WTC11 (cell line): ENCODE data around the gene PSKH1. TPM values are rescaled to one million over a fixed set of nuclear protein-coding genes. Genes with fewer than 3 reads are reported as not detected.

Experiments
- ATAC-seq: fragments of 200-7000 bp; cut with Tn5 transposase; 2 replicates; pipeline ENCODE4 v1.10.0; 2021; ENCODE audit warnings: mild to moderate bottlenecking, moderate library complexity
- CTCF ChIA-PET: fragments of 300-600 bp; sonication (Branson Sonifier 250); formaldehyde crosslinking; loops from one replicate; lab custom pipeline; 2021; ENCODE audit warnings: antibody characterized with exemption; lab: Charles Lee
- POLR2A ChIA-PET: fragments of 350-600 bp; sonication (Branson Sonifier 250); formaldehyde crosslinking; loops from one replicate; lab custom pipeline; 2021; ENCODE audit warnings: antibody characterized with exemption; lab: Charles Lee
- DNase-seq: peaks from one replicate; pipeline ENCODE4 v3.0.0; 2021; ENCODE audit warnings: low spot score
- H3K27ac Mint-ChIP-seq: 2 replicates; pipeline ENCODE4 v1.8.0; 2021; ENCODE audit warnings: mixed read lengths
- H3K27me3 Mint-ChIP-seq: 2 replicates; pipeline ENCODE4 v1.8.0; 2021; ENCODE audit warnings: low read depth, mild to moderate bottlenecking, moderate library complexity, mixed read lengths
- H3K36me3 Mint-ChIP-seq: 2 replicates; pipeline ENCODE4 v1.8.0; 2021; ENCODE audit warnings: mixed read lengths
- H3K4me1 Mint-ChIP-seq: 2 replicates; pipeline ENCODE4 v1.8.0; 2022; ENCODE audit warnings: mixed read lengths
- H3K4me3 Mint-ChIP-seq: 2 replicates; pipeline ENCODE4 v1.8.0; 2021; ENCODE audit warnings: mild to moderate bottlenecking, moderate library complexity, mixed read lengths
- H3K9me3 Mint-ChIP-seq: 2 replicates; pipeline ENCODE4 v1.8.0; 2021; ENCODE audit warnings: mixed read lengths
- ARID4B ChIP-seq: sonication (generic); formaldehyde crosslinking; IDR thresholded peaks from 2 replicates; pipeline ENCODE4 v1.8.0; 2023; ENCODE audit warnings: missing genetic modification reagents, mild to moderate bottlenecking, borderline replicate concordance
- CBFB ChIP-seq: sonication (generic); formaldehyde crosslinking; IDR thresholded peaks from 2 replicates; pipeline ENCODE4 v1.8.1; 2022; ENCODE audit warnings: mild to moderate bottlenecking, low read depth, missing genetic modification reagents
- E2F4 ChIP-seq: sonication (generic); formaldehyde crosslinking; IDR thresholded peaks from 2 replicates; pipeline ENCODE4 v1.8.1; 2022; ENCODE audit warnings: low read depth, mild to moderate bottlenecking, moderate library complexity, missing genetic modification reagents, borderline replicate concordance
- ERG ChIP-seq: fragments of 250-450 bp; sonication (Bioruptor Pico); IDR thresholded peaks from 2 replicates; pipeline ENCODE4 v1.8.0; 2021; ENCODE audit warnings: mild to moderate bottlenecking
- ETV6 ChIP-seq: sonication (generic); formaldehyde crosslinking; IDR thresholded peaks from 2 replicates; pipeline ENCODE4 v1.8.1; 2022; ENCODE audit warnings: mild to moderate bottlenecking, missing genetic modification reagents
- GABPB1 ChIP-seq: sonication (generic); formaldehyde crosslinking; IDR thresholded peaks from 2 replicates; pipeline ENCODE4 v1.8.1; 2023; ENCODE audit warnings: mild to moderate bottlenecking, missing genetic modification reagents
- GRHL2 ChIP-seq: fragments of 250-450 bp; sonication (Bioruptor Pico); IDR thresholded peaks from 2 replicates; pipeline ENCODE4 v1.8.0; 2022; ENCODE audit warnings: mild to moderate bottlenecking, moderate library complexity; ENCODE audit not compliant: insufficient replicate concordance, severe bottlenecking
- JAZF1 ChIP-seq: fragments of 250-450 bp; sonication (Bioruptor Pico); IDR thresholded peaks from 2 replicates; pipeline ENCODE4 v1.9.0; 2021; ENCODE audit warnings: moderate library complexity, mild to moderate bottlenecking, inconsistent platforms
- JUN ChIP-seq: sonication (generic); formaldehyde crosslinking; IDR thresholded peaks from 2 replicates; pipeline ENCODE4 v1.8.0; 2023; ENCODE audit warnings: mild to moderate bottlenecking, missing genetic modification reagents
- KAT7 ChIP-seq: sonication (generic); formaldehyde crosslinking; IDR thresholded peaks from 2 replicates; pipeline ENCODE4 v1.8.1; 2023; ENCODE audit warnings: missing genetic modification reagents, mild to moderate bottlenecking, borderline replicate concordance
- MLX ChIP-seq: sonication (generic); formaldehyde crosslinking; IDR thresholded peaks from 2 replicates; pipeline ENCODE4 v1.8.1; 2023; ENCODE audit warnings: mild to moderate bottlenecking, missing genetic modification reagents, moderate library complexity
- NFYB ChIP-seq: sonication (generic); formaldehyde crosslinking; conservative IDR thresholded peaks from 2 replicates; pipeline ENCODE4 v1.8.0; 2022; ENCODE audit warnings: low read depth, missing genetic modification reagents
- NR1H2 ChIP-seq: sonication (generic); formaldehyde crosslinking; IDR thresholded peaks from 2 replicates; pipeline ENCODE4 v1.9.0; 2021; ENCODE audit warnings: mild to moderate bottlenecking, moderate library complexity, missing genetic modification reagents
- RELA ChIP-seq: sonication (generic); formaldehyde crosslinking; IDR thresholded peaks from 2 replicates; pipeline ENCODE4 v1.8.1; 2022; ENCODE audit warnings: missing genetic modification reagents, mild to moderate bottlenecking, borderline replicate concordance
- SOX15 ChIP-seq: fragments of 250-450 bp; sonication (Bioruptor Pico); IDR thresholded peaks from 2 replicates; pipeline ENCODE4 v1.9.0; 2021; ENCODE audit warnings: mild to moderate bottlenecking
- TEAD4 ChIP-seq: sonication (generic); formaldehyde crosslinking; IDR thresholded peaks from 2 replicates; pipeline ENCODE4 v1.8.0; 2022; ENCODE audit warnings: mild to moderate bottlenecking, missing genetic modification reagents
- ZMAT4 ChIP-seq: fragments of 250-450 bp; sonication (Bioruptor Pico); IDR thresholded peaks from 2 replicates; pipeline ENCODE4 v1.9.0; 2021; ENCODE audit warnings: mild to moderate bottlenecking
- ZNF396 ChIP-seq: fragments of 250-450 bp; sonication (Bioruptor Pico); IDR thresholded peaks from 2 replicates; pipeline ENCODE4 v1.8.0; 2021; ENCODE audit warnings: mild to moderate bottlenecking, moderate library complexity, borderline replicate concordance
- ZNF423 ChIP-seq: fragments of 250-450 bp; sonication (Bioruptor Pico); IDR thresholded peaks from 2 replicates; pipeline ENCODE4 v2.1.2; 2022; ENCODE audit warnings: mild to moderate bottlenecking, moderate library complexity
- ZSCAN18 ChIP-seq: fragments of 250-450 bp; sonication (Bioruptor Pico); IDR thresholded peaks from 2 replicates; pipeline ENCODE4 v2.1.2; 2022; ENCODE audit warnings: mild to moderate bottlenecking, moderate library complexity
- total RNA-seq: library from RNA; stranded (reverse); gene quantifications from 3 replicates; pipeline ENCODE4 v1.2.3, GENCODE V29; 2021

Gene PSKH1
- total RNA-seq, 1 experiment from 2014 or later = 32.6 TPM

- TF ChIP-seq ZNF396 (CRISPR knock-in tag) (no peak), KAT7 (no peak), JUN (CRISPR knock-in tag) (no peak), CBFB (CRISPR knock-in tag) (no peak)
Measured at GRCh38 chr16:67942510-67943255, 49.6 kb downstream of the PSKH1 start (continued).

- ChIA-PET POLR2A (no interaction called here), CTCF (interaction anchor here (0.6 to 5.4 kb wide), 16 partner anchors 9 to 294 kb away, joined by 3 to 61 read pairs (median 3); partner anchors contain the start of genes ACD, NFATC3, NRN1L and PARD6A)
- Mint-ChIP-seq H3K27me3 (no peaks in the 10 kb centered on the region), H3K36me3 (peaks cover 19% of the 10 kb centered on the region), H3K4me3 (no peak overlapping the region), H3K4me1 (0 out of 2 replicates have a peak, but pooled peaks cover 4% of the 10 kb centered on the region), H3K27ac (no peak overlapping the region), H3K9me3 (no peaks in the 10 kb centered on the region)
- DNase-seq = no peak
- TF ChIP-seq GABPB1 (peak; percentile 43; the same call in 1 of the 2 replicates), RELA (CRISPR knock-in tag) (no peak)
- no peak for ATAC-seq
Measured at GRCh38 chr16:67943256-67943618, 50.2 kb downstream of the PSKH1 start.

GRCh38 chr16:67943619-67944504 lies 50.8 kb downstream of the PSKH1 start, which contains the start of gene LCAT:
Gene LCAT (minus strand): TSS chr16:67944120. CDS start chr16:67944101, 19 bp downstream.
- peak; percentile 11 for ATAC-seq
- Mint-ChIP-seq H3K4me1 (0 out of 2 replicates have a peak, but pooled peaks cover 4% of the 10 kb centered on the region), H3K9me3 (no peaks in the 10 kb centered on the region), H3K27me3 (no peaks in the 10 kb centered on the region), H3K4me3 (no peak within 1 kb of the TSS), H3K27ac (no peak within 1 kb of the TSS)
- ChIA-PET POLR2A (no interaction called here), CTCF (interaction anchor here (0.6 to 5.4 kb wide), 14 partner anchors 9 to 294 kb away, joined by 3 to 61 read pairs (median 3); partner anchors contain the start of genes ACD, NRN1L and PARD6A)
- DNase-seq = no peak
- TF ChIP-seq NFYB (no peak), ZNF423 (CRISPR knock-in tag) (no peak), ERG (no peak), ARID4B (CRISPR knock-in tag) (no peak), E2F4 (CRISPR knock-in tag) (no peak), TEAD4 (CRISPR knock-in tag) (no peak), ETV6 (CRISPR knock-in tag) (no peak), MLX (CRISPR knock-in tag) (no peak), JAZF1 (CRISPR knock-in tag) (no peak), NR1H2 (CRISPR knock-in tag) (no peak), ZSCAN18 (no peak), ZMAT4 (CRISPR knock-in tag) (no peak), SOX15 (no peak), GRHL2 (no peak)
- TF ChIP-seq, all 79 proteins: peak for 0
- H3K36me3 Mint-ChIP-seq = peaks cover 20% of the 10 kb centered on the region
